DND-41 (cell line): Measurements from ENCODE around the gene TP53I13.
"Not testable (repeated sequence)": the region's sequence is repeated elsewhere in the genome, so short reads cannot be mapped to it uniquely, and the experiment has no call there.

Experiments used
- ATAC-seq: fragments of 200-7000 bp; cut with Tn5 transposase; 3 replicates; pipeline ENCODE4 v1.9.1; 2021; ENCODE audit warnings: low read depth; ENCODE audit not compliant: insufficient read depth
- DNase-seq: peaks from one replicate; pipeline ENCODE4 v3.0.0-alpha.2; 2020
- H2AFZ ChIP-seq: 2 replicates; pipeline ENCODE4 v1.6.0; 2012; ENCODE audit warnings: low read depth, low read length
- H3K27ac ChIP-seq: 2 replicates; pipeline ENCODE4 v1.5.1; 2012; ENCODE audit warnings: low read length, inconsistent platforms
- H3K27me3 ChIP-seq: fragments of 200-600 bp; sonication (generic); 2 replicates; pipeline ENCODE4 v1.6.0; 2012; ENCODE audit warnings: low read length, mild to moderate bottlenecking, inconsistent platforms; ENCODE audit not compliant: insufficient read depth, poor library complexity
- H3K36me3 ChIP-seq: 2 replicates; pipeline ENCODE4 v1.5.1; 2012; ENCODE audit warnings: low read length, inconsistent platforms; ENCODE audit not compliant: insufficient read depth
- H3K4me1 ChIP-seq: 2 replicates; pipeline ENCODE4 v1.5.1; 2012; ENCODE audit warnings: mild to moderate bottlenecking, low read length; ENCODE audit not compliant: insufficient read depth
- H3K4me2 ChIP-seq: 2 replicates; pipeline ENCODE4 v1.6.0; 2012; ENCODE audit warnings: mild to moderate bottlenecking, moderate library complexity, low read length, inconsistent platforms; ENCODE audit not compliant: insufficient read depth
- H3K4me3 ChIP-seq, 2 experiments: fragments of 200-600 bp in 1 of 2; shearing (Covaris generic) in 1 of 2; 2 replicates each; pipeline ENCODE4 v1.5.1; 2012 to 2016; ENCODE audit warnings: inconsistent platforms in 2 of 2, low read length in 2 of 2, mild to moderate bottlenecking in 2 of 2, low read depth in 1 of 2, moderate library complexity in 1 of 2
- H3K79me2 ChIP-seq: 2 replicates; pipeline ENCODE4 v1.6.0; 2012; ENCODE audit warnings: low read length, inconsistent platforms; ENCODE audit not compliant: insufficient read depth
- H3K9ac ChIP-seq: 2 replicates; pipeline ENCODE4 v1.6.0; 2012; ENCODE audit warnings: low read depth, mild to moderate bottlenecking, inconsistent platforms, low read length, moderate library complexity
- H3K9me3 ChIP-seq: 2 replicates; pipeline ENCODE4 v1.5.1; 2012; ENCODE audit warnings: low read length, moderate library complexity, mild to moderate bottlenecking, inconsistent platforms; ENCODE audit not compliant: insufficient read depth, severe bottlenecking
- H4K20me1 ChIP-seq: 2 replicates; pipeline ENCODE4 v1.6.0; 2012; ENCODE audit warnings: low read length; ENCODE audit not compliant: insufficient read depth
- EZH2 ChIP-seq: IDR thresholded peaks from 3 replicates; pipeline ENCODE4 v1.6.1; 2012; ENCODE audit warnings: borderline replicate concordance, low read depth, mild to moderate bottlenecking, moderate library complexity, low read length, inconsistent platforms; ENCODE audit not compliant: severe bottlenecking
- TF ChIP-seq, protein P1 (sequence below): IDR thresholded peaks from 2 replicates; pipeline ENCODE4 v1.5.1; 2012; ENCODE audit warnings: borderline replicate concordance, low read length, moderate library complexity, mild to moderate bottlenecking; ENCODE audit not compliant: poor library complexity, severe bottlenecking; ENCODE audit errors: extremely low read depth

TP53I13 gene

DNA sequence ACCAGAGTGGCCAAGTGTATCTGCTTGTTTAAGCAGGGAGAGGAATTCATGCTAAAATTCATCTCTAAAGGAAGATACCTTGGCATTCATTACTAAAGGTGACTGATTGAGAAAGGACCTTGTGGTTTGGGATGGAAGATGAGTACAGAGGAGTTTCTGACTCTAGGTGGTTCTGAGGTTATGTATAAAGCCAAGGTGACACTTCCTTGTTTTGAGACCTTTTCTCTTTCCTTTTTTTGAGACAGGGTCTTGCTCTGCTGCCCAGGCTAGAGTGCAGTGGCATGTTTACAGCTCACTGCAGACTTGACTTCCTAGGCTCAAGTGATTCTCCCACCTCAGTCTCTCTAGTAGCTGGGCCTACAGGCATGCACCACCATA lies 10.8 kb upstream of the TP53I13 start:
- Histone ChIP-seq H3K4me2 (no peak overlapping the region), H3K9ac (no peak overlapping the region), H3K27ac (no peak overlapping the region), H3K4me1 (no peaks in the 10 kb centered on the region), H3K9me3 (no peaks in the 10 kb centered on the region), H3K4me3 (no peak overlapping the region), H3K36me3 (peaks cover 9% of the 10 kb centered on the region), H2AFZ (no peak overlapping the region), H4K20me1 (peaks cover 3% of the 10 kb centered on the region; the same call in 1 of the 2 replicates), H3K27me3 (no peaks in the 10 kb centered on the region), H3K79me2 (no peaks in the 10 kb centered on the region)
- ATAC-seq = no peak
- DNase-seq = no peak
- TF ChIP-seq, protein P1, sequence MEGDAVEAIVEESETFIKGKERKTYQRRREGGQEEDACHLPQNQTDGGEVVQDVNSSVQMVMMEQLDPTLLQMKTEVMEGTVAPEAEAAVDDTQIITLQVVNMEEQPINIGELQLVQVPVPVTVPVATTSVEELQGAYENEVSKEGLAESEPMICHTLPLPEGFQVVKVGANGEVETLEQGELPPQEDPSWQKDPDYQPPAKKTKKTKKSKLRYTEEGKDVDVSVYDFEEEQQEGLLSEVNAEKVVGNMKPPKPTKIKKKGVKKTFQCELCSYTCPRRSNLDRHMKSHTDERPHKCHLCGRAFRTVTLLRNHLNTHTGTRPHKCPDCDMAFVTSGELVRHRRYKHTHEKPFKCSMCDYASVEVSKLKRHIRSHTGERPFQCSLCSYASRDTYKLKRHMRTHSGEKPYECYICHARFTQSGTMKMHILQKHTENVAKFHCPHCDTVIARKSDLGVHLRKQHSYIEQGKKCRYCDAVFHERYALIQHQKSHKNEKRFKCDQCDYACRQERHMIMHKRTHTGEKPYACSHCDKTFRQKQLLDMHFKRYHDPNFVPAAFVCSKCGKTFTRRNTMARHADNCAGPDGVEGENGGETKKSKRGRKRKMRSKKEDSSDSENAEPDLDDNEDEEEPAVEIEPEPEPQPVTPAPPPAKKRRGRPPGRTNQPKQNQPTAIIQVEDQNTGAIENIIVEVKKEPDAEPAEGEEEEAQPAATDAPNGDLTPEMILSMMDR = no peak
- TF ChIP-seq EZH2 = no peak

DNA sequence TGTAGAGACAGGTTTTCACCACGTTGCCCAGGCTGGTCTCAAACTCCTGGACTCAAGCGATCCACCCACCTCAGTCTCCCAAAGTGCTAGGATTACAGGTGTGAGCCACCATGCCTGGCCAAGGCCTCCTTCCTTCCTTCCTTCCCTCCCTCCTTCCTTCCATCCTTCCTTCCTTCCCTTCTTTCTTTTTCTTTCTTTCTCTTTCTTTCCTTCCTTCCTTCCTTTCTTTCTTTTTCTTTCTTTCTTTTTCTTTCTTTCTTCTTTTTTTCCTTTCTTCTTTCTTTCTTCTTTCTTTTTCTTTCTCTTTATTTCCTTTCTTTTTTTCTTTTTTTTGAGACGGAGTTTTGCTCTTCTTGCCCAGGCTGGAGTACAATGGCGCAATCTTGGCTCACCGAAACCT lies 10.4 kb upstream of the TP53I13 start:
- peaks cover 13% of the 10 kb centered on the region for H3K36me3 ChIP-seq
- not testable (repeated sequence) for DNase-seq, H3K27me3 ChIP-seq, H3K79me2 ChIP-seq, H4K20me1 ChIP-seq, H3K4me3 ChIP-seq, H3K9ac ChIP-seq, H3K27ac ChIP-seq, ATAC-seq, H3K9me3 ChIP-seq, H2AFZ ChIP-seq, H3K4me2 ChIP-seq, H3K4me1 ChIP-seq

DNA sequence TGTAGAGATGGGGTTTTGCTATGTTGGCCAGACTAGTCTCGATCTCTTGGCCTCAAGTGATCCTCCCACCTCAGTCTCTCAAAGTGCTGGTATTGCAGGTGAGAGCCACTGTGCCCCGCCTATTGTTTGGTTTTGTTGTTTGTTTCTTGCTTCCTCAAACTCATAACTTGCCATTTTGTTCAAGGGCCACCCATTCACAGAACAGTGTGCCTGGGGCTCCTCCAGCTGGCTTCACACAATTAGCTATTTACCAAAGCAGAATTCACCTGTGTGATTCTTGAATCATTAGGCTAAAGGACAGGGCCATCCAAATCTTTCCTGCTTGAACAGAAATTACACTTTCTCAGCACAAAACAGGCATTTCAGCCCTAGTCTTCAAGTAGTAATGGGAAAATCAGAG lies 8.9 kb upstream of the TP53I13 start:
- Histone ChIP-seq H3K27me3 (no peaks in the 10 kb centered on the region), H2AFZ (no peak overlapping the region), H3K36me3 (peaks cover 13% of the 10 kb centered on the region), H4K20me1 (peaks cover 6% of the 10 kb centered on the region), H3K9ac (no peak overlapping the region), H3K4me2 (no peak overlapping the region), H3K4me3 (no peak overlapping the region), H3K4me1 (peaks cover 5% of the 10 kb centered on the region), H3K9me3 (no peaks in the 10 kb centered on the region), H3K79me2 (no peaks in the 10 kb centered on the region), H3K27ac (no peak overlapping the region)
- ATAC-seq (no peak), DNase-seq (no peak)
- TF ChIP-seq EZH2 = no peak
- TF ChIP-seq, protein P1 = no peak

DNA sequence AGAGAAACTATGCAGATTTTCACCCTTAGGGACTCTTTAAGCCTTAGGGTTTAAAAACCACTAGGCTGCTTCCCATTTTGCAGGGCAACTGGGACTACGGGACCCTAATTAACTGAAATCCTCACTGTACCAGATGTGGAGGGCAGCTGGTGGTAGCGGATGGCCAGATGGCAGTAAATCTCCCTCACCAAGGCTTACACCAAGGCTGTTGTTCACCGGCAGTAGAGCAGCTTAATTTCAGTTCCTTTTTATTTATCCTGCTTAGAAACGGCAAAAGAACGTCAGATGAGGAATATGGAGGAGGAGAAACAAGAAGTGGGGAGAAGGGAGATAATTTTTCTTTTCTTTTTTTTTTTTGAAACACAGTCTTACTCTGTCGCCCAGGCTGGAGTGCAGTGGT lies 8.2 kb upstream of the TP53I13 start:
- Histone ChIP-seq H3K79me2 (0 out of 2 replicates have a peak, but pooled peaks cover 1% of the 10 kb centered on the region), H3K4me1 (peaks cover 10% of the 10 kb centered on the region), H4K20me1 (peaks cover 6% of the 10 kb centered on the region), H3K27ac (no peak overlapping the region), H3K4me2 (no peak overlapping the region), H3K27me3 (no peaks in the 10 kb centered on the region), H3K9ac (no peak overlapping the region), H3K9me3 (no peaks in the 10 kb centered on the region), H2AFZ (no peak overlapping the region), H3K4me3 (no peak overlapping the region), H3K36me3 (peaks cover 13% of the 10 kb centered on the region)
- TF ChIP-seq EZH2 = no peak
- TF ChIP-seq, protein P1 = no peak
- no peak for DNase-seq
- no peak for ATAC-seq
